Activated naive CD8-positive, alpha-beta T cell treated with anti-CD3 and anti-CD28 coated beads, Interleukin-2, amount 10 ng/mL, durations not matched to agents 7 days and 5 days (primary cell): ENCODE measurements around the gene PIGX. TPM values are rescaled to one million over a fixed set of nuclear protein-coding genes. Genes with fewer than 3 reads are reported as not detected.

Source experiments
- ATAC-seq: fragments of 150-1000 bp; cut with Tn5 transposase; one replicate; pipeline ENCODE4 v1.10.0; 2021; ENCODE audit warnings: low read depth, moderate library complexity
- POLR2A ChIA-PET: fragments of 350-600 bp; sonication (Branson Sonifier 250); formaldehyde crosslinking; loops from one replicate; lab custom pipeline; 2021; ENCODE audit warnings: antibody characterized with exemption; lab: Charles Lee
- DNase-seq: peaks from one replicate; pipeline ENCODE4 v3.0.0; 2021
- H3K27ac Mint-ChIP-seq: one replicate; pipeline ENCODE4 v1.8.0; 2022; ENCODE audit warnings: mild to moderate bottlenecking, mixed read lengths
- H3K27me3 Mint-ChIP-seq: one replicate; pipeline ENCODE4 v1.8.0; 2022; ENCODE audit warnings: mild to moderate bottlenecking, moderate library complexity, mixed read lengths
- H3K36me3 Mint-ChIP-seq: one replicate; pipeline ENCODE4 v1.8.0; 2021; ENCODE audit warnings: mild to moderate bottlenecking, mixed read lengths
- H3K4me1 Mint-ChIP-seq: one replicate; pipeline ENCODE4 v1.8.0; 2021; ENCODE audit warnings: mixed read lengths
- H3K4me3 Mint-ChIP-seq: one replicate; pipeline ENCODE4 v1.8.0; 2022; ENCODE audit warnings: mild to moderate bottlenecking, moderate library complexity, mixed read lengths
- H3K9me3 Mint-ChIP-seq: one replicate; pipeline ENCODE4 v1.8.0; 2021; ENCODE audit warnings: mixed read lengths
- total RNA-seq, 2 experiments: library from RNA; stranded (reverse); gene quantifications; one replicate each; pipeline ENCODE4 v1.2.3, GENCODE V29; 2021

Gene PIGX
- total RNA-seq, 2 experiments from 2014 or later, result 32.6 to 33.5 TPM

GRCh38 chr3:196778755-196779154 is 66.6 kb downstream of the PIGX start:
- H3K27me3 Mint-ChIP-seq, result no peaks in the 10 kb centered on the region
- POLR2A ChIA-PET, result no interaction called here

GRCh38 chr3:196782511-196782910 is 70.3 kb downstream of the PIGX start:
- H3K27ac Mint-ChIP-seq, result no peak overlapping the region
- no peaks in the 10 kb centered on the region for H3K27me3 Mint-ChIP-seq
- ATAC-seq, result no peak
- no peak for DNase-seq
- POLR2A ChIA-PET, result no interaction called here
- H3K4me3 Mint-ChIP-seq, result no peak overlapping the region
- H3K36me3 Mint-ChIP-seq, result peaks cover 72% of the 10 kb centered on the region
- H3K4me1 Mint-ChIP-seq, result peaks cover 2% of the 10 kb centered on the region
- H3K9me3 Mint-ChIP-seq, result peaks cover 16% of the 10 kb centered on the region

More at GRCh38 chr3:196778755-196779154, 66.6 kb downstream of the PIGX start:
- H3K27ac Mint-ChIP-seq, result no peak overlapping the region
- no peak overlapping the region for H3K4me3 Mint-ChIP-seq
- peaks cover 65% of the 10 kb centered on the region for H3K36me3 Mint-ChIP-seq
- ATAC-seq (no peak), DNase-seq (no peak)
- H3K4me1 Mint-ChIP-seq, result peaks cover 14% of the 10 kb centered on the region
- H3K9me3 Mint-ChIP-seq, result peaks cover 13% of the 10 kb centered on the region

Other genes starting within 250 kb of the PIGX start
- 10 to 100 TPM; 46.9 to 48.4 TPM for gene RNF168, start 208.6 kb upstream of the PIGX start, total RNA-seq
- not detected for gene SMCO1, start 197.0 kb upstream of the PIGX start, total RNA-seq
- gene WDR53, start 143.8 kb upstream of the PIGX start, total RNA-seq, result 10 to 100 TPM; 20.0 to 20.4 TPM
- 10 to 100 TPM; 12.3 to 13.0 TPM for gene FBXO45, start 143.7 kb upstream of the PIGX start, total RNA-seq
- gene NRROS, start 72.7 kb upstream of the PIGX start, total RNA-seq, result 10 to 100 TPM; 16.2 to 17.0 TPM
- 1 to 10 TPM; 4.8 to 5.7 TPM for gene CEP19, start 127 bp upstream of the PIGX start, total RNA-seq
- 10 to 100 TPM; 77.2 to 81.3 TPM for gene PAK2, start 27.5 kb downstream of the PIGX start, total RNA-seq
- gene SENP5, start 155.5 kb downstream of the PIGX start, total RNA-seq, result 10 to 100 TPM; 37.5 to 37.9 TPM
- gene NCBP2, start 230.2 kb downstream of the PIGX start, total RNA-seq, result 10 to 100 TPM; 53.0 to 55.8 TPM